ENCODE results near the gene NFATC2.

DNA sequence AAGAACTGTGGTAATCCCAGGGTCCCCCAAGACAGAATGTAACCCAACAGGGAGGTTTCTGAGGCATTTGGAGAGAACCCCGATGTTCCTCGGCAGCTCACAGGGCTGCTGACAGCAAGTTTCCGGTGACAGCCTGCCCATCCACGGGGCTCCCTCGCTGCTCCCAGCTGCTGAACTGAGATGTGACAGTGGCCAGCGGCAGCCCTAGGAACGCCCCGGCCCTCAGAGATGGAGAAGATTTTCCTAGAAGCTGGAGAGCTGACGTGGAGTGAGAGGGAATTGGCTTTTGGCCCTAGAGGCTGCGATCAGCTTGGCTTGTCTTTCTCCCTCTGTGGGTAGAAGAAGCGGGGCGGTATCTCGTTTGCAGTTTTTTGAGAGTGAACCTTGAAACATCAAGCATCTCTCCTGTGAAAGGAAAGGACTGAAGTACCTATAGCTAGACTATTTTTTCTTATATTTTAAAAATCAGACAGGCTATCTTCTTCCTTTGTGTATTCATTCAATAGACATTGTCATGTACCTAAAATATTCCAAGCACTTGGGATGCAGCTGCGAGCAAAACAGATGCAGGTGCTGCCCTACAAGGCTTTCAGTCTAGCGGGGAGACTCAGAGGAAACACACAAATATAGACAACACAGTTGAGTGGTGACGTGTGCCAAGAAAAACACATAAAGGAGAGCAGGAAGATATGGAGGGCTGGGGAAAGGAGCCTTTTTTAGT, 28.4 kb upstream of the NFATC2 start:
- TF ChIP-seq, protein P1, sequence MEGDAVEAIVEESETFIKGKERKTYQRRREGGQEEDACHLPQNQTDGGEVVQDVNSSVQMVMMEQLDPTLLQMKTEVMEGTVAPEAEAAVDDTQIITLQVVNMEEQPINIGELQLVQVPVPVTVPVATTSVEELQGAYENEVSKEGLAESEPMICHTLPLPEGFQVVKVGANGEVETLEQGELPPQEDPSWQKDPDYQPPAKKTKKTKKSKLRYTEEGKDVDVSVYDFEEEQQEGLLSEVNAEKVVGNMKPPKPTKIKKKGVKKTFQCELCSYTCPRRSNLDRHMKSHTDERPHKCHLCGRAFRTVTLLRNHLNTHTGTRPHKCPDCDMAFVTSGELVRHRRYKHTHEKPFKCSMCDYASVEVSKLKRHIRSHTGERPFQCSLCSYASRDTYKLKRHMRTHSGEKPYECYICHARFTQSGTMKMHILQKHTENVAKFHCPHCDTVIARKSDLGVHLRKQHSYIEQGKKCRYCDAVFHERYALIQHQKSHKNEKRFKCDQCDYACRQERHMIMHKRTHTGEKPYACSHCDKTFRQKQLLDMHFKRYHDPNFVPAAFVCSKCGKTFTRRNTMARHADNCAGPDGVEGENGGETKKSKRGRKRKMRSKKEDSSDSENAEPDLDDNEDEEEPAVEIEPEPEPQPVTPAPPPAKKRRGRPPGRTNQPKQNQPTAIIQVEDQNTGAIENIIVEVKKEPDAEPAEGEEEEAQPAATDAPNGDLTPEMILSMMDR (conservative IDR thresholded peaks at IDR 0.05; ENCODE audit: low read length), result no peak
- no peak for TF ChIP-seq EZH2phosphoT487 (IDR thresholded peaks at IDR 0.05; ENCODE audit: borderline replicate concordance)
